HS-27A (cell line): ENCODE measurements around the gene TMEM127.
"Not testable (repeated sequence)": the region's sequence is repeated elsewhere in the genome, so short reads cannot be mapped to it uniquely, and the experiment has no call there.

Source experiments
- DNase-seq: peaks from one replicate; pipeline ENCODE4 v3.0.0-alpha.2; 2012; ENCODE audit warnings: low read depth, missing footprints

The TMEM127 gene

GRCh38 chr2:96264086-96264485 is 1.7 kb downstream of the TMEM127 start:
- DNase-seq, result no peak

DNA sequence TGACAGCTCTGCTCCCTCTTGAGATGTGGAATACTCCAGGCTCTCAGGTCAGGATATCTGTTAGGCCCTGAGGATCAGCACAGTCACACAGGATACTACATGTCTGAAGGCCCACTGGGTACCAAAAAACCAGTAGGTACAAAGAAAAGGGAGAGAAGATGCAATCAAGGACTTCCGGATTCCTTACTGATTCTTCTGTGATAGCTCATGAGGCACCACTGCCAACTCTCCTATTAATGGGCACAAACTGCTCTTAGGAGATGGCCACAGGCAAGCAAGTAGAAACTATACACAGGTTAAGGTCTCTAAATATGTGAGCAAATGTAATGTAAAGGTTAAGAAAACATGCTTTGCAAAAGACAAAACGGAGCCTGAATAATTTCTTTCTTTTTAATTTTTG is 3.5 kb downstream of the TMEM127 start:
- no peak for DNase-seq

DNA sequence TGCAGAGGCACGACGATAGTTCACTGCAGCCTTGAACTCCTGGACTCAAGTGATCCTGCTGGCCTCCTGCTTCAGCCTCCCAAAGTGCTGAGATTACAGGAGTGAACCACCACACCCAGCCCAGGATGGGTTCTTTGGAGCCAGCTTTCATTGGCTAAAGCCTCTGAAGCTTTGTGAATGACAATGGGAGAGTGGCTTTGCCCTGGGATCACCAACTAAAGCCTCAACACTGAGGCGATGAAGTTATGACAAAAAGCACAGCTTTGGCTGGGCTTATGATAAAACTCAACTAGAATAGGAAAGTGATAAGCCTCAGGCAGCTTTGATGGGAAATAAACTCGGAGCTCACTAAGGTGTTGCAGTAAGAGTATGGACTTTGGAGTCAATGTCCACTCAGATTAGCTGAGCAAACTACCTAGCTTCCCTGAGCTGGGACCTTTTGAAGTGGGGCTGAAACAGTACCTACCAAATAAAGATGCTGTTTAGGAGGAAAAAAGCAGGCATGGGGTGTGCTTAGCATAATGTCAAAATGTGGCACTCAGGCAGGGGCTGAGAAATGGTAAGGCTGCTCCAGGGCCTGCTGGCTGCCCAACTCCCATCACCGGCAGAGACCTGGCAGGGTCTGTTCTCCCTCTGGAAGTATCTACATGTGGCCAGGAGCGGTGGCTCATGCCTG is 4.3 kb downstream of the TMEM127 start:
- no peak for DNase-seq

- DNase-seq, result peak; percentile 87
These were observed 5.2 kb downstream of the TMEM127 start for GRCh38 chr2:96260387-96261260.

GRCh38 chr2:96259497-96259921 is 6.3 kb downstream of the TMEM127 start:
- DNase-seq, result no peak

DNA sequence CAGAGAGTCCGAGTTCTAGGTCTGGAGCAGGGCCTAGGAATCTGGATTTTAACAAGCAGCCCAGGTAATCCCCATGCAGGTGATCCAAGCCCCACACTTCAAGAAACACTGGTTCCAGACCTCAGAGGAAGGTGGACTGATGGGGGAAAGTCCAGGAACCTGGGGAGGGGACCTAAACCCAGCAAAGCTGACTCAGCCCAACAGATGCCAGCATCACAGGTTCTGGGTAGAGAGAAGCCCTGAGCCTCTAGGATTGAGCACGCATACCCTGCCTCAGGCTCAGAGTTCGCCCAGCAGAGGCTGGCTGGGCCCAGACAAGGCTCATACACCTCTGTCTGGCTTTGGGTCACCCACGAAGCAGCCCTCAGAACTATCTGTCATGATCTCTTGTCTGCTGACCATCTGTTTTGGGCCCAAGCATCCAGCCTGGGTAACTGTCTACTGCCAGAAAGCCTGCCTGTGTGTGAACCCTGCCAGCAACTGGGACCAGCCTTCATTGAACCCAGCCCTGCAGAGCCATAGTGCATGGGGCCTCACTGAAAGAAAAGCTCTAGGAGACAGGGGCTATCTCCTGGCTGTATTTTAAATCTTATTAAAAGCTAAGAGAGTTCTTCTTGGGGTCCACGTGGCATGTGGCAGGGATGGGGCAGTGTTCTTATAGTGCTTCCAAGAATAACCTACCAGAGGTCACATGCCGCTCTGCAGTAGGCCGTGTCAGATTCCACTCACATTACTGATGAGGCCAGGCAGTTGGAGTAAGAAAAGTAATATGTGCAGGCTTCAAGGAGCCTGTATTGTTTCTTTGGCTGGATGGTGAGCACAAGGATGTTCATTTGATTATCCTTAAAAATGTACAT is 7.4 kb downstream of the TMEM127 start:
- DNase-seq, result no peak

DNA sequence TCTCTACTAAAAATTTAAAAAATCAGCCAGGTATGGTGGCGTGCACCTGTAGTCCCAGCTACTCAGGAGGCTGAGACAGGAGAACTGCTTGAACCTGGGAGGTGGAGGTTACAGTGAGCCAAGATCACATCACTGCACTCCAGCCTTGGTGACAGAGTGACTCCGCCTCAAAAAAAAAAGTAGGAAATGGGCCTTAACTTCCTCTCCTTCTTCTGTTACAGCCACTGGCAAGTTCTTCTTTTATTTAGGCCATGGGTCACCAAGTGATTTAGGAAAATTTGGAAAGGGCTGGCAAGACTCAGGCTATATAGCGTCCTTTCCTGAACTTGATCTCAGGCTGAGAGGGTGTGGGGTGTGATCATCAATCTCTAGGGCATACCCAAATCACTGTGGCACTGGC is 8.1 kb downstream of the TMEM127 start:
- DNase-seq, result not testable (repeated sequence)

DNA sequence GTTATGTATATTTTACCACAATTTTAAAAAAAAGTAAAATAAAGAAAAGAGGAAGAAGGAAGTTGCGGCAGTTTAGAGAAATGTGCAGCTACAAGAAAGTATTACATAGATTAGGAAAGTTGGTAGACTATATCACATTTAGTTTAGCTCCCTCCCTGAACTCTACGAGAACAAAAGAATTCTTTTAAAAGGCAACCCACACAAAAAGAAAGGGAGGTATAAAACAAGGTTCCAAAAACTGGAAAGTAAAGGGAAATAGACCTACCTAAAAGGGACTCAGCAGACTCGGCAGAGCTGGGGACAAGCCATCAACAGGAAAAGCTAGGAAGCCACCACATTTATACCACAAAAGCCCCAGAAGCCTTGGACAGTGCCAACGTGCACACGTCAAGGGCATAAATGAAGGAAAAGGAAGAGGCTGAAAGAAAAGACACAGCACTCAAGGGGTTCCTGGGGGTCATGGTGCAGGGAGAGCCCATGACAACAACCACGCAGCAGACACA is 9.1 kb downstream of the TMEM127 start:
- DNase-seq, result no peak

GRCh38 chr2:96254571-96254970 is 11.2 kb downstream of the TMEM127 start:
- DNase-seq, result no peak

DNA sequence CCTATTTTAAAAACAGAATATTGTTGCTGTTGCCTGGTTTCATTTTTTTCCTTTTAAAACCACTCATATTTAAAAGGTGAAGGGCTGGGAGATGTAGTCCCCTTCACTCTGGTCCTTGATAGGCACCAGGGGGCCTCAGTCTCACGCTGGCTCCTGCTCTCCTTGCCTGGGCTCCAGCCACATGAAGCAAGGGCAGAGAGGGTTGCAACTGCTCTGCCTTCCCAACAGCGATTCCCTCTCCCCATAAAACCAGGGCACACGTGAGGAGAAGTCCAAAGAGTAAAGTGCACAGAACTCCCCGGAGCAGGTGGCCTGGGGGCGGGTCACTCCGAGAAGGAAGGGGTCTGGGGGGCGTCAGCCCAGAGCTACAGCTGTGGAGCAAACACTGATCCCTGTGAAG is 12.8 kb downstream of the TMEM127 start:
- no peak for DNase-seq

GRCh38 chr2:96252526-96252925 is 13.3 kb downstream of the TMEM127 start:
- no peak for DNase-seq

DNA sequence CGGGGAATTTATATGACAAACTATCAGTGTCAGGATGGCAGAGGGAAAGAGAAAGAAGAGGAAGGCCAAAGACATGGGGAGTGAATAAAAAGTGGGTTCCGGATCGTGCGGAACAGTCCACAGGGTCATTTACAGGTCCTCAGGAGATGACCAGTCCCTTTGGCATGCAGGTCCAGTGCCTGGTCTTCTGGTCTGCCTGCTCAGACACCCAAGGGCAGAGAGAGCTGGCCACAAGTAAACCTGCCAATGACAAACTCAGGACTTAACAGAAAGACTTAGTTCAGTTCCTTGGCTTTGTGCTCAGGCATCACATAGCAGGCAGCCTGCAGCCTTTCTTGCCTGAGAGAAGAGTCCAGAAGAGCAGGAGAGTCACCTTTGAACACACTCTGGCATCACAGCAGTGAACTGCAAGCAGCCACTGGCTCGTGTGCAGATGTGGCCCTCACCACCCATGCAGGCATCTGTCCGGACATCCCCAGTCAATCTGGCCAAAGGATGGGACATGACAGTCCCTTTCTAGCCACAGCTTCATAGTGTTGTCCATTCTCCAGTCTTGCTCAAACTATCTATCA is 14.0 kb downstream of the TMEM127 start:
- DNase-seq, result peak; percentile 60

DNA sequence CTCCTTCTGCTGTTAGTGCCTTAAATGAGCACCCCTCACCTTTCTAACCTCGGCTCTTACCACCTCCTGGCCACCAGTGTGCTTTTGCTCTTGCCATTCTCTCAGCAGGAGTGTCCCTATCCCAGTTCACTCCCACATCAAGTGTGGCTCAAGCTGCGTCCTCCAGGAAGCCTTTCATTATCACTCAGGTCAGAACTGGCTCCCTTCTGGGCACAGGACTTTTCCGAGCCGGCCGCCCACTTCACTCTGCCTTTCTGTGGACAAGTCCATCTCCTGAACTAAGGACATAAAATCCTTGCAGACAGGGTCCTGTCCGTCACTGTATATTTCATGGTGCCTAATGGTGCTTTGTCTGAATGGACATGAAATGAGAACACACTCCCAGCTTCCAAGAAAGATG is 15.6 kb downstream of the TMEM127 start:
- DNase-seq, result no peak

- no peak for DNase-seq
These were observed 16.1 kb downstream of the TMEM127 start for GRCh38 chr2:96249654-96250053.

GRCh38 chr2:96248624-96249023 is 17.2 kb downstream of the TMEM127 start:
- no peak for DNase-seq

- DNase-seq, result no peak
These were observed 17.9 kb downstream of the TMEM127 start for GRCh38 chr2:96247896-96248295.

DNA sequence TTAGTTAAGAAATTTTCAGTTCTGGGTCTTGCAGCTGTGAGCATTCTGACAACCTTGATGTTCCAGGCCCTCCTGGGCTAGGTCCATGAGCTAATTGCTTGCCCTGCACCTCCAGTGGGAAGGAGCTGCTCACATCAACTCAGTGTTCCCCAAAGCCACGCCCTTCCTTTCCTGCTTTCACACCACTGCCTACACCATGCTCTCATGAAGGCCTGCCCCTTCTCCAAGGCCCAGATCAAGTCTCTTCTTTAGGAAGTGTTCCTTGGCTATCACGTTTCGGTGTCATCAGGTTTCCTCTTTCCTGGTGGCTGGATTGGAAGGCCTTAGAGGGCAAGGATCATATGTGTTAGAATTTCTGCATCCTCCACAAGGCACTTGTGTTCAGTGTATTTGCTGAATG is 18.8 kb downstream of the TMEM127 start:
- DNase-seq, result no peak

GRCh38 chr2:96245609-96246390 is 20.0 kb downstream of the TMEM127 start:
- DNase-seq, result no peak

DNA sequence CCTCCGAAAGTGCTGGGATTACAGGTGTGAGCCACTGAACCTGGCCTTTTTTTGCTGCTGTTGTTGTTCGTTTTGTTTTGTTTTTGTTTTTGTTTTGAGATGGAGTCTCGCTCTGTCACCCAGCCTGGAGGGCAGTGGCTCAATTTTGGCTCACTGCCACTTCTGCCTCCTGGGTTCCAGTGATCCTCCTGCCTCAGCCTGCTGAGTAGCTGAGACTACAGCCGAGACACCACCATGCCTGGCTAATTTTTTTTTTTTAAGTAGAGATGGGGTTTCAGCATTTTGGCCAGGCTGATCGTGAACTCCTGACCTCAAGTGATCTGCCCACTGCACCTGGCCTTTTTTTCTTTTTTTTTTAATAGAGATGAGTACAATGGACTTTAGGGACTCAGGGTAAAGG is 22.0 kb downstream of the TMEM127 start:
- DNase-seq, result no peak

DNA sequence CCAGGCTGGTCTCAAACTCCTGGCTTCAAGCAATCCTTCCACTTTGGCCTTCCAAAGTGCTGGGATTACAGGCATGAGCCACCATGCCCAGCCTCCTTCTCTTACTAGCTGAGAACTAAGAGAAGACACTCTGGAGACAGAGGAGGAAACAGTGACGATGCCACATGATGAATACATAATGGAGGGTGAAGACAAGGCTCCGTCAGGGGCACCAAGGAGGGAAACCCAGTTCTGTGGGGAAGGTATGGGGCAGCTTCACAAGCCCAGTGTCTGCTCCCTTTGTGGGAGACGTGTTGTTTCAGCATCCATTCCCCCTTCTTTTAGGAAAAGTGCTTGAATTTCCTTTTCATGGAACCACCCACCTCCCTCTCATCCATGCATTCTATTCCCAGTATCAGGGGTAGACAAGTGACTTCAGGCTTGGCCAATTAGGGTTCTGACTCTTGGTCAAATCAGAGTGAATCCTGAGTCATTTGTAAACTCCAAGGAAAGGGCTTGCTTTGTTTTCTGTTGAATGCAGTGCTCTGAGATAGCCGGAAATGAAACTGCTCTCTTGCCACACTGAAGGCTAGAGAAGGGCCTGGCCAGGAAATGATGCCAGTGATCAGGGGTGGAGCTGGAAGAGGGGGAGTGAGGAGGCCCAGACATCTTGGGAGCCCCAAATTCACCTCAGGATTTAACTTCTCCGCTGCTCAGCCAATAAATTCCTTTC is 23.7 kb downstream of the TMEM127 start:
- no peak for DNase-seq

DNA sequence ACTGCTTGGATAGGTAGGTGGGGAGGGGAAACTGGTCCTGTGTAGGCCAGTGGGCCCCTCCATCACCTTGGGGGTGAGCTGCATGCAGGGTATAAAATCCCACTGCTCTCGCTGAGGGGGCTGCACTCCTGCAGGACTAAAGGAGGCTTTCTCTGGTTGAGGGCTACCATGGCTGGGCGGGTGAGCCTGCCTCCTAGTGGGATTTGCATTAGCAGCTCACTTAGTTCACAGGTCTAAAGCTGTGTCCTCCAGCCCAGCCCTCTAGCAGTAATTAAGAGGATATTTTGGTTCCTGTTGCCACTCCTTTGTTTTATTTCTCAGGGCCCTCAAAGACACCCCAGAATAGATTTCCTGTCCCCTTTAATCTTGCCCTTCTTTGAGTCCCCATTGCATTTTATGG is 24.6 kb downstream of the TMEM127 start:
- no peak for DNase-seq
